Activated CD8-positive, alpha-beta T cell treated with anti-CD3 and anti-CD28 coated beads for 36 hours (primary cell): ENCODE data around the gene UBE2V1. TPM values are rescaled to one million over a fixed set of nuclear protein-coding genes. Genes with fewer than 3 reads are reported as not detected.
A peak's percentile ranks its signal among the peaks of the same experiment; 100 is the strongest.

Source experiments
- ATAC-seq: fragments of 200-7000 bp; cut with Tn5 transposase; one replicate; pipeline ENCODE4 v1.10.0; 2021; ENCODE audit warnings: mild to moderate bottlenecking, moderate library complexity
- CTCF ChIA-PET: fragments of 350-600 bp; sonication (Branson Sonifier 250); formaldehyde crosslinking; loops from one replicate; lab custom pipeline; 2021; ENCODE audit warnings: antibody characterized with exemption; lab: Charles Lee
- POLR2A ChIA-PET: fragments of 350-600 bp; sonication (Branson Sonifier 250); formaldehyde crosslinking; loops from one replicate; lab custom pipeline; 2021; ENCODE audit warnings: antibody characterized with exemption; lab: Charles Lee
- DNase-seq: peaks from one replicate; pipeline ENCODE4 v3.0.0-alpha.2; 2020
- H3K27ac Mint-ChIP-seq: one replicate; pipeline ENCODE4 v1.8.0; 2021; ENCODE audit warnings: mild to moderate bottlenecking, mixed read lengths
- H3K27me3 Mint-ChIP-seq: one replicate; pipeline ENCODE4 v1.8.0; 2021; ENCODE audit warnings: mixed read lengths
- H3K36me3 Mint-ChIP-seq: one replicate; pipeline ENCODE4 v1.8.0; 2021; ENCODE audit warnings: low read depth, mixed read lengths
- H3K4me1 Mint-ChIP-seq: one replicate; pipeline ENCODE4 v1.8.0; 2021; ENCODE audit warnings: low read depth, mixed read lengths
- H3K4me3 Mint-ChIP-seq: one replicate; pipeline ENCODE4 v1.8.0; 2021; ENCODE audit warnings: mild to moderate bottlenecking, moderate library complexity, mixed read lengths
- H3K9me3 Mint-ChIP-seq: one replicate; pipeline ENCODE4 v1.8.0; 2021; ENCODE audit warnings: mixed read lengths
- CTCF ChIP-seq: fragments of 200-600 bp; IDR thresholded peaks from one replicate; pipeline ENCODE4 v1.8.0; 2022; ENCODE audit warnings: antibody characterized with exemption, mild to moderate bottlenecking
- intact Hi-C: fragments of 100-400 bp; cut with micrococcal nuclease; formaldehyde crosslinking; loops from one replicate; pipeline ENCODE4 v1.10.0; 2022
- total RNA-seq, 2 experiments: library from RNA; stranded (reverse); gene quantifications; one replicate each; pipeline ENCODE4 v1.2.3, GENCODE V29; 2021

UBE2V1 gene
- total RNA-seq, 2 experiments from 2014 or later = 112 to 151 TPM

GRCh38 chr20:50050214-50050613, 62.7 kb downstream of the UBE2V1 start:
- ATAC-seq (no peak), DNase-seq (no peak)
- peaks cover 12% of the 10 kb centered on the region for H3K27me3 Mint-ChIP-seq
- H3K36me3 Mint-ChIP-seq = peaks cover 1% of the 10 kb centered on the region
- H3K4me3 Mint-ChIP-seq = no peak overlapping the region
- intact Hi-C loops = no loop called here
- H3K4me1 Mint-ChIP-seq = peaks cover 16% of the 10 kb centered on the region
- ChIA-PET POLR2A (interaction anchor here (1.1 kb wide), 1 partner anchor 15 kb away, joined by 3 read pairs; no protein-coding TSS in a partner anchor), CTCF (interaction anchor here (2.0 to 4.7 kb wide), 2 partner anchors 20 to 71 kb away, joined by 12 to 29 read pairs; no protein-coding TSS in a partner anchor)
- peaks cover 2% of the 10 kb centered on the region for H3K9me3 Mint-ChIP-seq
- no peak for TF ChIP-seq CTCF
- H3K27ac Mint-ChIP-seq = no peak overlapping the region

GRCh38 chr20:50049442-50050026, 63.4 kb downstream of the UBE2V1 start:
- CTCF ChIA-PET = interaction anchor here (2.0 to 4.7 kb wide), 2 partner anchors 21 to 71 kb away, joined by 12 to 29 read pairs; no protein-coding TSS in a partner anchor
- POLR2A ChIA-PET = interaction anchor here (0.6 to 1.1 kb wide), 2 partner anchors 16 to 23 kb away, joined by 3 to 4 read pairs; no protein-coding TSS in a partner anchor

GRCh38 chr20:50048420-50049166, 64.4 kb downstream of the UBE2V1 start:
- intact Hi-C loops = no loop called here
- H3K4me1 Mint-ChIP-seq = peaks cover 16% of the 10 kb centered on the region
- H3K27me3 Mint-ChIP-seq = peaks cover 9% of the 10 kb centered on the region
- H3K4me3 Mint-ChIP-seq = no peak overlapping the region
- CTCF ChIA-PET = interaction anchor here (2.0 to 4.7 kb wide), 2 partner anchors 22 to 70 kb away, joined by 12 to 29 read pairs; no protein-coding TSS in a partner anchor
- ATAC-seq = peak; percentile 86
- POLR2A ChIA-PET = interaction anchor here (0.6 kb wide), 1 partner anchor 23 kb away, joined by 4 read pairs; no protein-coding TSS in a partner anchor
- peak; percentile 61 for DNase-seq
- H3K9me3 Mint-ChIP-seq = peaks cover 2% of the 10 kb centered on the region
- TF ChIP-seq CTCF = no peak
- H3K36me3 Mint-ChIP-seq = peaks cover 1% of the 10 kb centered on the region
- peak overlapping the region; percentile 4 for H3K27ac Mint-ChIP-seq

More at GRCh38 chr20:50049442-50050026, 63.4 kb downstream of the UBE2V1 start:
- H3K27me3 Mint-ChIP-seq = peaks cover 12% of the 10 kb centered on the region
- peaks cover 2% of the 10 kb centered on the region for H3K9me3 Mint-ChIP-seq
- no peak overlapping the region for H3K4me3 Mint-ChIP-seq
- H3K27ac Mint-ChIP-seq = no peak overlapping the region
- ATAC-seq (no peak), DNase-seq (peak; percentile 8)
- intact Hi-C loops = no loop called here
- no peak for TF ChIP-seq CTCF
- H3K36me3 Mint-ChIP-seq = peaks cover 1% of the 10 kb centered on the region
- H3K4me1 Mint-ChIP-seq = peaks cover 16% of the 10 kb centered on the region

- DNase-seq (no peak), ATAC-seq (no peak)
- peaks cover 9% of the 10 kb centered on the region for H3K27me3 Mint-ChIP-seq
- peaks cover 13% of the 10 kb centered on the region for H3K4me1 Mint-ChIP-seq
- H3K36me3 Mint-ChIP-seq = peaks cover 1% of the 10 kb centered on the region
- H3K27ac Mint-ChIP-seq = no peak overlapping the region
- no peak overlapping the region for H3K4me3 Mint-ChIP-seq
- H3K9me3 Mint-ChIP-seq = peaks cover 2% of the 10 kb centered on the region
- intact Hi-C loops = no loop called here
- TF ChIP-seq CTCF = no peak
- ChIA-PET CTCF (interaction anchor here (1.3 kb wide), 1 partner anchor 66 kb away, joined by 4 read pairs; no protein-coding TSS in a partner anchor), POLR2A (interaction anchor here (1.1 kb wide), 1 partner anchor 22 kb away, joined by 4 read pairs; no protein-coding TSS in a partner anchor)
Observed at GRCh38 chr20:50044353-50044960, 68.5 kb downstream of the UBE2V1 start.
